Stimulated activated CD4-positive, alpha-beta T cell treated with anti-CD3 and anti-CD28 coated beads, Interleukin-12 subunit alpha, Interleukin-12 subunit beta, amount 100 ng/mL, for 4 hours (primary cell): ENCODE measurements around the gene DCAF15.

Experiments
- DNase-seq: peaks from one replicate; pipeline ENCODE4 v3.0.0-alpha.2; 2020

Gene DCAF15

DNA sequence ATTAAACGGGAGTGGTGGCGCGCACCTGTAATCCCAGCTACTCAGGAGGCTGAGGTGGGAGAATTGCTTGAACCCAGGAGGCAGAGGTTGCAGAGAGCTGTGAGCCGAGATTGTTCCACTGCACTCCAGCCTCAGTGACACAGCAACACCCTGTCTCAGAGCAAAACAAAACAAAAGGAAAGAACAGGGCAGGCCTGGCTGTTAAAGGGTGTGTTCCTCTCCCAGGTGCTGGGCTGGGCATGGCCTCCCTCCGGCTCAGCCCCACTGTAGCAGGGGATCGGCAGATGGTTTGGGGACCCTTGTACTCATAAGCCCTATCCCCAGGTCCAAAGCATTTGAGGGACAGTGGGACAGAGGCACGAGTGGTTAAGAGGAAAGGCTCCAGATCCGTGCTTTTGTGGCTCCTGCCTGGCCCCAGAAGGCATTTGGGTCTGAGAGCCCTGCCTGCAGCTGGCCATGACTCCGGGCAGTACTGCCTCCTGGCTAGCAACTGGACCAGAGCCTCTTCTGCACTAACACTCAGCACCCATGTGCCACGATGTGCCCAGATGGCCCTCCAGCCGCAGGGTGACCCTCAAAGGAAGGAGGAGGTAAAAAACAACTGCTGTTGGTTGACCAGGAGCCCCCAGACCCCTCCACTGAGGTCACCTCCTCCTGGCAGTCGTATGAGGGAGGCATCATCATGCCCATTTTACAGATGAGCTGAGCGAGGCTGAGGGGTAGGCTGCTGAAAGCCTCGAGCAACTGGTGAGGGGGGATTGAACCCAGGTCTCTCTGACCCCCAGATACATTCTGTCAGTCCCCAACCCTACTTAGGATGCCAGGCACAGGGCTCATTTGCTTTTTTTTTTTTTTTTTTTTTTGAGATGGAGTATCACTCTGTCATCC, 43.8 kb downstream of the DCAF15 start:
- no peak for DNase-seq

GRCh38 chr19:13996928-13997630, 44.8 kb downstream of the DCAF15 start:
- DNase-seq: no peak

DNA sequence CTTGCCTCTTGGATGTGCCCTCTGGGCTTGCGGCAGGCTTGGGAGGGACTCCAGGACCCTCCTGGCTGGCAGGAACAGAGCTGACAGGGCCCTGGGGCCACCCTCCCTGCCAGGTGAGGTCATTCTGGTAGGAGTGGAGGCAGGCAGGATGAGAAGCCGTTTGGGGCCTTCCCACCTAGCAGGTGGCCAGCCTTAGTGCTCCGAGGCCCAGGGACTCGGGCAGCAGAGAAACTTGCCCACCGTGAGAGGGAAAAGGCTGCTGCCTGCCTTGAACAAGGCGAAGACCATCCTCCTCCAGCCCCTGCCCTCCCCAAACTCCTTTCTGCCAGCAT, 45.3 kb downstream of the DCAF15 start:
- no peak for DNase-seq

- DNase-seq: no peak
These were observed 46.1 kb downstream of the DCAF15 start for GRCh38 chr19:13998426-13998825.

- no peak for DNase-seq
These were observed 46.8 kb downstream of the DCAF15 start for GRCh38 chr19:13999085-13999484.

- DNase-seq: no peak
These were observed 48.5 kb downstream of the DCAF15 start for GRCh38 chr19:14000691-14001375.

DNA sequence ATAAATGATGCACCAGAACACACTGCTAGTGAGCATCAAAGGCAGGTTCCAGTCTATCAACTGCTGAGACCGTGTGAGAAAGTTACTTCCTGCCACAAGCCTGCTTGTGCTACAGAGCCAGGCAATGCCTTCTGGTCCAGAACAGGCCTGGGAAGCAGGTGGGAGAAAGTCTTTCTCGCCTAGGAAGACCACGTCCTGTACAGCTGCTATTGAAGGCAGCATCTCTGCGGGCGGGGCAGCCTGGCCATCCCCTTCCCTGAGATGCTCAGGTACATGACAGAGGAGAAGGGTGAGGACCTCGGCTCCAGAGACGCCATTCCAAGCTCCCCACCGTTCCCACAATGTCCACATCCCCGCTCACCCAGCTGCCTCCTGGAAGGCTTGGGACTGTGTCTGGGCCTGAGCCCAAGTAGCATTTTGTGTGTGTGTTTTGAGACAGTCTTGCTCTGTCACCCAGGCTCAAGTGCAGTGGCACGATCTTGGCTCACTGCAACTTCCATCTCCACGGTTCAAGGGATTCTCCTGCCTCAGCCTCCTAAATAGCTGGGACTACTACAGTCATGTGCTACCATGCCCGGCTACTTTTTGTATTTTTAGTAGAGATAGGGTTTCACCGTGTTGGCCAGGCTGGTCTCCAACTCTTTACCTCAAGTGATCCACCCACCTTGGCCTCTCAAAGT, 50.4 kb downstream of the DCAF15 start:
- DNase-seq: no peak

DNA sequence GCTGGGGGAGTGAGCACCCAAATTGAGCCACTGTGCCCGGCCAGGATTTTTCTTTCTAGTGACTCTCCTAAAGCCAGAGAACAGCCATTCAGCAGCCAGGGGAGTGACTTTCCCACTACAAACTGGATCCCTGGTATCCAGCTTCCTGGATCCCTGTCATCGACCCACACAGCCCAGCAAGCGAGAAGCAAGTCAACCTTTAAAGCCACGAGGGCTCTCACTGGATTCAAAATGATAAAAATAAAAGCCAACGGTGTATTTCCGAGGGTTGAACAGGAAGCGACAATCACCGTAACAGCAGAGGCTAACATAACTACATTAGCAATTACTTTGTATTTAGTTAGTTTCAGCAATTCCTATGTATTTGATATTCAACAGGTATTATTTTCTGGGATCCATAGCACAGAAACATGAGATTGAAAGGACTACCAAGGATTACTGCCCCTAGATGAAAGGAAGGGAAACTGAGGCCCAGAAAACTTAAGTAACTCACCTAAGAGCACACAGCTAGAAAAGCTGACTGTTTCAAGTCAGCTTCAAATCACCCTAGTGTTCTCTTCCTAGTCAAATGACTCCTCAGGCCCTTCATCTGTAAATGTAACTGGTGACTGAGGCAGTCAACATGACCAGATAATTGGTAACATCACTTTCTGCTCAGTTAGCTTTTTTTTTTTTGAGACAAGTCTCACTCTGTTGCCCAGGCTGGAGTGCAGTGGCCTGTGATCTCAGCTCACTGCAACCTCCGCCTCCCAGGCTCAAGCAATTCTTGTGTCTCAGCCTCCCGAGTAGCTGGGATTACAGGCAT, 51.1 kb downstream of the DCAF15 start:
- no peak for DNase-seq

DNA sequence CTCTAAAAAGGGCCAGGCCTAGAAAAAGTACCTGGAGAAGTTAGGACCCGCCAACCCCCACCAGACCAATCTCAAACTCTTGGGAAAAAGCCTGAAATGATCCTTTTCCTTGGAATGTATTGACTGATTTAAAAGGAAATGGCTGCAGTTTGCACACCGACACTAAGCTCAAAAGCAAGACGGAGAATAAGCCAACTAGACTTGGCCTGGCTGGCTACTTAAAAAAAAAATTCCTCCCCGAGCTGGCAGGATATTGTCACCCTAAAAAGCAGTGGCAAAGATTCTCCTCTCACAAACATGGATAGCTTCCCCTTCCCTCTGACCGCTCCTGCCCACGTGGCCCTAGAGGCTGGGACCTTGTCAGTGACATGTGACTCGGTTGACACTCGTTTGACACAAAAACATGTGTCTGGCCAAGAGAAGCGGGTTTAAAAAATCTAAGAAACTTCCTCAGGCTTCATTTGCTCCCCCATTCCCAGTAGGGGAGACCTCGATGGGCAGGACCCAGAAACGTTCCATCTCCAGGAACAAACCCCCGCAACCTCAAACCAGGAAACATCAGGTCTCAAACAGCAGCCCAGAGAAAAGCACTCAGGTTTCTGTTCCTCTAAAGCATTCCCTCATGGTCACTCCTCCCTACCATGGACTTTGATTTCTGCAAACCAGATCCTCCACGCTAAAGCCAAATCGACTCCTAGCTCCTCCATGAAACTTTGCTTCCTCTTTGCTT, 52.5 kb downstream of the DCAF15 start:
- DNase-seq: no peak

DNA sequence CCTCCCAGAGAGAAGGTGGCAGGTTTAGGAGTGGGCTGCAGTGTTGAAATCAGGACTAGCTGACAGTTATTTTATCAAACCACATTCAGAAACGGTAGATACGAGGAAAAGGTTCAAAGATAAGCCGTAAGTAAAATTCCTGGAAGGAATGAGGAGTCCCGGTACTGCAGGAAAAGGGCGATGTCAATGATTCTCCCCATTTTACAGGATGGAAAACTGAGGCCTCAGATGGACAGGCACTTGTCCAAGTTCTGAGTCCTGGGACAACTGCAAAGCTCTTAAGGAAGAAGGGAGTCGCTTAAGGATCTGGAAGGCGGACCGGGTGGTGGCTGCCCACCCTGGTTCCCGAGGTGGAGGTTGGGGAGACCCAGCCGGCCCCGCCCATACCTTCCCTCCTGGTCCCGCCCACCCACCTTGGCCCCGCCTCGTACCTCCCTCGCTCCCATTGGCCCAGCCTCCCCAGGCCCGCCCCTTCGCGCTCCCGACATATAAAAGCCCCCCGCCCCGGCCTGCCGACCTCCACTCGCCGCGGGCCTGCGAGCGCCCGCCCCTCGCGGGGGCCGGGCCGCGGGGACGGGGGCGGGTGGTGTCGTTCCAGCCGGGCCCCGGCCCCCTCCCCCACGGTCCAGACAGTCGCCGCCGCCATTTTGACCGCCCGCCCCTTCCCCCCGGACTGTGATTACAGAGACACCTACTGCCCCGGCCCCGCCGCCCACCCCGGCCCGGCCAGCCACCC, 53.2 kb downstream of the DCAF15 start:
- DNase-seq: peak; percentile 90

- DNase-seq: peak; percentile 100
These were observed 53.9 kb downstream of the DCAF15 start, which contains the start of gene RFX1 for GRCh38 chr19:14006085-14006765. Gene RFX1 (minus strand): TSS chr19:14006320. CDS start chr19:13993843, 12,477 bp downstream.

DNA sequence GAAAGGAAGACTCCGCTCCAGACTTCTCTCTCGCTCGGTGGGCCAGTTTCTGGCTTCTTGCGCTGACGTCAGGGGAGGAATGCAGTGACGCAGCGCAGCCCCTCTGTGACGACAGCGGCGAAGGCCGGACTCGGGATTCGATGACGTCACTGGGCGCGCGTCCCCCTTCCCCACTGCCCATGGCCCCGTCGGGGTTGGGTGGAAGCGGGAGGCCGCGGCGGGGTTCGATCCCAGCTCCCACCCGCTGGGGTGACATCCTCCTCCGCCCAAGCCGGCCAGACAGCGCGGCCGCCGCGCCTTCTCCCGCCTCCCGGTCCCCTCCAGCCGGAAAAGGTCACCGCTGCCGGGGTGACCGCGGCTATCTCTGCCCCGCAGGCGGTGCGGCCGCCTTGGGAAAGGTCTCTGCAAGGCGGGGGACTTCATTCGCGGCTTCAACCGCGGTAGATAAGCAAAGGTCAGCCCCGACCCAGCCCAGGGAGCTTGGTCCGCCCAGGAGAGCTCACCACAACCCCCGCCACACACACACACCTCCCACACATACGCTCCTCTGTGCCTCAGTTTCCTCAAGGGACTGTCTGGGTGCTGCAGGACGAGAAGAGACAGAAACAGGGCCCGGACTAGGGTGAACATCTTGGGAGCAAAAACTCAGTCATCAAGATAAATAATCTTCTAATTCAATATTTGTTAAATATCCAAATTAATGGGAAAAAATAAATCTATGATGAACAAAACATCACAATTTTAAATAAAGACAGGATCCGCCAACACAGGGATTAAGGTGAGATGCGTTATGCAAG, 54.7 kb downstream of the DCAF15 start:
- DNase-seq: peak; percentile 76
